ENCODE results near the gene DIP2C.
"Not testable (repeated sequence)": the region's sequence is repeated elsewhere in the genome, so short reads cannot be mapped to it uniquely, and the experiment has no call there.

The DIP2C gene

DNA sequence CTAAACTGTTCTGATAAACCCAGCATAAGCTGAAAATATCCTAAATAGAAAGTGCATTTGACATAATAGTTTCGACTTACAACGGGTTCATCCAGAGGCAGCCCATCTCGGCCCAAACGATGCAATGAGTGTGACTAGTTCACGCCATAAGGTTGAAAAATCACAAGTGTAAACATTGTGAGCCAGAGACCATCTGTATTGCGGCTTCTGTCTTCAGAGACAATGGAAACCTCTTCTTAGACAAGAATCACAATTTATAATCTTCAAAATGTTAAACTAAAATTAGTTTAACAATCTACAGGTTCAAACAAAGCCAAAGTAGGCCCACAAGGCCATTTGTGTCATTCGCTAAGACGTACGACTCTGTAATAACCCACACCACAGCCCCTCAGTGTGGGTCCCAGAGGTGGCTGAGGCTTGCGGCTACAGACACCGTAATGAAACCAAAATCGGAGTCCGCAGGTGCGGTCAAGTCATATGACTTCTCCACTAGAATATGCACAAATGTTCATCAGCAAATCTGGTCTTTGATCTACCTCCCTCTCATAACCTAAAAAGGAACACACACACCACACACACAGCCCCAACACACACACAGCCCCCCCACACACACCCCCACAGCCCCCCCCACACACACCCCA, 81.8 kb downstream of the DIP2C start:
- no peak for DNase-seq

DNA sequence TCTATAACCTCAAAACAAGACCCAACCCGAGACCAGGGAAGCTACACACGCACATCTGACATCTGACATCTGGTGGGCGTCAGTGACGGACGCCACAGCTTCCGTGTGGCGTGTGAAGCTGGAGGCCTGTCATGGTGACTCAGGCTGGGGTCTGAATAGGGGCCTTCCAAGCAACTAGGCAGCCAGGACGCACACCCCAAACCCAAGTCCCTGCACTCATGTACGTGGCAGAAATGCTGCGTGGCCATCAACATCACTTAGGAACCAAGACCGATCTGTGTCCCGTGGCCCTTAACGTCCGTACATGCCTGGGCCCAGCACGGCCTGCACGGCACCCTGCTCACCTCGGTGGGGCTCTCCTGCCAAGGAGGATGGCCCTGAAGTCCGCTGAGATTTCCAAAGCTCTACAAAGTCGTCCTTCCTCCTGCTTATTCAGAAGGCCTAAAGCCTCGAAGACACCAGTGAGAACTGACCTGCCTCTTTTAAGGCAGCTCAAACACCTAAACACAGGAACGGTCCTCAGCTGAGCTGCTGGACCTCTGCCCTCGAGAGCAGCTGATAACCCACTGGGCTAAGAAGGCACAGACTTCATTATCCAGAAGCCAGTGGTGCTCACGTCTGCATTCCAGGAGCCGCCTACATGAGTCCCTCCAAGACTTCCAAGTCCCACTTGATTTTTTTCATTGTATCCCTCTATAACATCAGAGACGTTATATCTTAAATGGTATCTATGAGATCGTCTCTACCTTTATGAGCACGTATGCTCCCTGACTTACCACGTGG, 82.5 kb downstream of the DIP2C start:
- no peak for DNase-seq

DNA sequence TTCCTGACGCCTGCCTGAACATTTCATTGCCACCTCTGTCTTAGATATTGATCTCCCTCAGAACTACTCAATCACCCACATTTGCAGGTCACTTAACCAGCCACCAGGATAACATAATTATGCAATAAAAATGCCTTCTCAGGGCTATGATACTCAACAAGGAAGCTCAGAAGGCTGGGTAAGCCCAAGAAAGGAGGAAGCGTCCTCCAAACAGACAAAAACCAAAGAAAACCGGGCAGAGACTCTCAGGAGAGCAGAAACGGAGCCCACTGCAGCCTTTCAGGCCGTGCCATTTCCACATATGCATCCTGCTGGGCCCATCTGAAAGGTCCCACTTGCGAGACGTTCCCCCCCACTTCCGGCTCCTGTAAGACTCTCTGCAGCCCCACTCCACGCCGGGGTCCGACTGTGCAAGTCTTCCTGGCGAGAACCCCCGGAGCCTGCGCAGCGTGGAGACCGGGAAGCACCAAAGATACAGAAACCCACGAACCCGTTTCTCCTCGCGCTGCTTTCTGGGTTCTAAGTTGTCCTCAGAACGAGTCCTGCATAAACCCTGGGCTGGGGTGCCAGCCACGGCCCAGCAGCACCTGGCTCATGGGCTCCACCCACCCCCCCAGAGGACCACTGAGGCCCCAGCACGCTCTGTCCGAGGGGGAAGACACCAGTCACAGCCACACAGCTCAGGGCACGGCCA, 83.7 kb downstream of the DIP2C start:
- DNase-seq: no peak

GRCh38 chr10:604716-605631, 84.5 kb downstream of the DIP2C start:
- DNase-seq: no peak

DNA sequence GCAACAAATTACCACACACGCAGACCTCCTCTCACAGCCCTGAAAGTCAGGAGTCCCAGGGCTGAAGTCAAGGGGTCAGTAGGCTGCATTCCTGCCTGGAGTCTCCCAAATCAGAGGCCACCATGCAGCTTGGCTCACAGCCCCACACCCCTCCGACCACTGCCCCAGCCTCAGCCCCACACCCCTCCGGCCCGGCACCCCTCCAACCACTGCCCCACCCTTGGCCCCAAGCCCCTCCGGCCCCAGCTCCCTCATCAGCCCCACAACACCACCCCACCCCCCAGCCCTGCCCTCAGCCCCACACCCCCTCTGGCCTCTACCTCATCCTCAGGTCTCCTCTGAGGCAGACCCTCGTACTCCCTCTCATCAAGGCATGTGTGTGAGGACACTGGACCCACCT, 85.7 kb downstream of the DIP2C start:
- no peak for DNase-seq

DNA sequence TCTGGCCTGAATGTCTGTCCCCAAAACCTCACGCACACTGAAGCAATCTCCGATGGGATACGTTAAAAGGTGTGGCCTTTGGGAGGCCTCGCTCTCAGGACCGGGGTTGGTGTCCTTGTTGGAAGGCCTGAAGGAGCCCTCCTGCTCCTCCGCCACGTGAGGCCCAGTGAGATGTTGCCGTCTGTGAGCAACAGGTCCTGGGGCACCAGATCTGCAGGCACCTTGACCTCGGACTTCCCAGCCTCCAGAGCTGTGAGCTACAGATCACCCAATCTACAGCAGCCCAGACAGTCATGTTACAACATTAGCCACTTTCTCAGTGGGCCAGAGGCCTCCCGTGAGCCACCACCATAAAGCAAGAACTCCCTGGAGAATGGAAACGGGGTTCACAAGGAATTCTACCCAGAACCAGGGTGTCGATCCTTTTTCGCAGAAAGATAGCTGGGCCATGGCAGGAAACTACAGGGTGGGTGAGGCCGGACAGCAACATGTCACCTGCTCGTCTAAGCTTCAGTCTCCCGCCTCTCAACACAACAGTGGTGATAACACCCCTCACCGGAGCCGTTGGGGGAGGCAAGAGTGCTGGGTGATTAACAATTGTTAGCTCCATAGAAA, 87.0 kb downstream of the DIP2C start:
- DNase-seq: no peak

DNA sequence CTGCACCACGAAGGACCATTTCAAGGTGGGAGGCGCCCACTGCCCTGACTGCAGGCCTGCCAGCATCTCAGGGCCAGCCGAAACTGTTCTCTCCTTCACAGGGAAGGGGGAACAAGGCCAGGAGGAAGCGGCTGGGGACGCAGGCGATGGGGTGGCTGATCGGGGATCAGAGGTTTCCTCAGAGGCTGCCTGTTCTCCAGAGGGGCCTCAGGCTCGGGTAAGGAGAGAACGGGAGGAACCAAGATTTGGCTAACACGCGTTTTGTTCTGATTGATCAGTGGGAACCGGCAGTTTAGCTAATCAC, 87.9 kb downstream of the DIP2C start:
- no peak for DNase-seq

DNA sequence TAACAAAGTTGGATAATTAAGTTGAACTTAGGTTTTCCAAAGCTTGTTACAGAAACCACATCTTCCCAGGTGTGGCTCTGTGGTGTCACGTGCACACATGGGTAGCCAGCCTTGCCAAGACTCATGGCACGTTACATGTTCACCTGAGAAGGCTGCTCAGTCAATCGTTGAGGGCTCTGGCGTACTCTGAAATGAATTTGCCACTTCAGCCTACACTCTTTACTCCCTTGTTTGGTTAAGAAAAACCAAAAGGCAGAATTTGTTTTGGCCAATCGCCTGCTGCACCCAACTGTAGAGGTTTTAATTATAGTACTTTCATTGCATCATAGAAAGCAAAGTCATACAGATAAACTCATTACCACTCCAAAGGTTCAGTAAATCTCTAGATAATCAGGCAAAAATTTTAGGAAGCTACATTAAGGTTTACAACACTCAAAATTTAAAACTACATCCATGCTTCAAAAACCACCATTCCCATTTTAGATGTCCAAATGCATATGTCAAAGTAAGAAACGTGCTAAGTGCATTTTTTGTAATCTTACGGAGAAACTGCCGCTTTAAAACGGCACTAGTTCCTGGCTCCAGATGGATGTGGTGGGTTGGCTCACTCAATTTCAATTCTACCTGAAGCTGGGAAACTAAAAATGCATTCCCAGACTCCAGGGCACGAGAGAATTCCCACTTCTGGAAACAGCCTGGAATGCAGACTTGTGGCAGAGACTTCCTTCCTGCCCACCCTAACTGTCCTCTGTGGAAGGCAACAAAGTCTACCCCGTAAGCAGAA, 88.4 kb downstream of the DIP2C start:
- DNase-seq: no peak

DNA sequence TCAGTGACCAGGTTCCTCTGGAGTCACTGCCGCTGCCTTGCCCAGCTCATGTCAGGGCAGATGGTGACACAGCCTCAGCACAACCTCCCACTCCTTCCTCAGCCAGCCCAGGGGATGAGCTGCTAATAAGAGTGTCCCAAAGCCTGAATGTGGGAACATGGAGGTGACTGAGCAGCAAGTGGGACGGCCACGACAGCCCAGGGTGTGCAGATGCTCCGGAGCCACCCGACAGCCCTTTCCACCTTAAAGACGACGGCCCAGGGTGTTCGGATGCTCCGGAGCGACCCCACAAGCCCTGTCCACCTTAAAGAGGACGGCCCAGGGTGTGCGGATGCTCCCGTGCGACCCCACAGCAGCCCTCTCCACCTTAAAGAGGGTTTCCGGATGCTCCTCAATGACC, 89.2 kb downstream of the DIP2C start:
- DNase-seq: no peak

- DNase-seq: no peak
Measured at GRCh38 chr10:599767-600166, 89.7 kb downstream of the DIP2C start.

DNA sequence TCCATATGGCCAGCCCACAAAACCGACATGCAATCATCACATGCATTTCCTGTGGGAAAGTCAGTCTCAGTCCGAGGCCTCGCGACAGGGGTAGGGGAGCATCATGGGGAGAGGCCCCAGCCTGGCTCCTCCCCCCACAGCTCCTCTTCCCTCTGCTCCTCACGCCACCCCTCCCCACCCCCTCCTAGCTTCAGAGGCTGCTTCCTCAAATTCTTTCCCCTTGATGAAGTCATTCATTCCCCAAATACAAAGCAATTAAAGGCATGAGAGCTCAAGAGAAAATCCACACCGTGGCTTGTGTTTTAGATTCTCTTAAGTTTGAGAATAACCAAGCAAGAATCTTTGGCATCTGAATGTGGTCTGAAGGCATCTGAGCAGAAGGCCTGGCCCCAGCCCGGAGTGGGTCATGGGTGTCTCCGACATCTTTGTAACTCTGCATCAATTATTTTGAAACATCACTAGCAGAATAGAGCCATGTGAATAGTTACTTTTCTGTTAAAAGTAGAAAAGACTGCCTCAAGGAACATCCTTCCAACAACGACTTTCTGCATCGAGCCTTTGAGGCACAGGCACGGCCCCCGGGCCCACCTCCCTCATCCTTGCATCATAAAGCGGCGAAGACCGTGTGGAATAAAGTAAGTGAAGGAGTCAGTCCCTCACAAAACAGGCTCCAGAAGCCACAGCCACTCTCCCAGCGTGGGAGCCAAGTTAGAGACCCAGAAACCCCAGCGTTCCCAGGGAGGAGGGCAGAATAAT, 90.9 kb downstream of the DIP2C start:
- no peak for DNase-seq

GRCh38 chr10:597976-598375, 91.5 kb downstream of the DIP2C start:
- DNase-seq: no peak

DNA sequence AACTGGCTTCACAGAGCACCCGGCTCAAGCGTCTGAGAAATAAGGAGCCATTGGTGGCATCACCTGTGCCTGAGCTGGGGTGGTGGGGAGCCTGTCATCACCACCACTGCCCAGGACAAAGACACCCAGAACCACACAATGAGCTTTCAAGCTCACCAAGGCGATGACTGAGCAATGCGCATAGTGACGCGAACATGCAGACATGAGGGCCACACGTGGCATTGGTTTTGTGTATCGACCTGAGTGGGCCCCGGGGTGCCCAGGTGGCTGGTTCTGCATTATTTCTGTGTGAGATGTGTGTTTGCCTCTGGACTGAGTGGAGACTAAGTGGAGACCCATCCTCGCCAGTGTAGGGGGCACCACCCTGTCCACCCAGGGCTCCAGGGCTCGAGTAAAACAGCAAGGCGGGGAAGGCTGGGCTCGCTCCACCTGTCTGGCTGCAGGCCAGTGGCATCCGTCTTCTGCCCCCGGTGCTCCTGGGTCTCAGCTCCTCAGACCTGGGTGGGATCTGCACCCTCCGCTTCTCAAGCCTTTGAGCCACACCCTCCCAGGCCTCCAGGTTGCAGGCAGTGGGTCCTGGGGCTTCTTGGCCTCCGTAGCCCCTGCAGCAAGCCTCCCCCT, 92.6 kb downstream of the DIP2C start:
- DNase-seq: no peak

DNA sequence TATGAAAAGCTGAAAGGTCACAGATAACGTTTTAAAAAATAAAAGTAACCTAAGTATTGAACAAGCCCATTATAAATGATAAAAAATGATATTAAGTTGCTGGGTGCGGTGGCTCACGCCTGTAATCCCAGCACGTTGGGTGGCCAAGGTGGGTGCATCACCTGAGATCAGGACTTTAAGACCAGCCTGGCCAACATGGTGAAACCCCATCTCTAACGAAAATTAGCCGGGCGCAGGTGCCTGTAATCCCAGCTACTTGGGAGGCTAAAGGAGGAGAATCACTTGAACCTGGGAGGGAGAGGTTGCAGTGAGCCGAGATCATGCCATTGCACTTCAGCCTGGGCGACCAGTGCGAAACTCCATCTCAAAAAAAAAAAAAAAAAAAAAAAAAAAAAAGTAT, 93.3 kb downstream of the DIP2C start:
- DNase-seq: not testable (repeated sequence)

DNA sequence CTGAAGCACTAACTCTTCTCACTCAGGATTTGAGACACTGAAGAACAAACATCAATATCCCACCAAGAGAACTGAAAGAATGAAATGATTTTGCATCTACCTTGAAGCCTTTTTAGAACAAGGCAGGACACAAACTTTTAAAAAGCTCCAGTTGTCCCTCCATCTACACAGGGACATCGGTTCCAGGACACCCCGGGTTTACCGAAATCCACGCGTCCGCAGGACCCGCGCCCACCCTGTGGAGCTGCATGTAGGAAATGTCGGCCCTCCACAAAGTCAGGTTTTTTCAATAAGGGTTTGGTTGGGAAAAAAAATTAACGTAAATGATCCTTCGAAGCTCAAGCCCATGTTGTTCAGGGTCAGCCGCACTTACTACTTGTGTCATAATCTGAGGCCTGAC, 94.0 kb downstream of the DIP2C start:
- no peak for DNase-seq

- no peak for DNase-seq
Measured at GRCh38 chr10:594584-595270, 94.7 kb downstream of the DIP2C start.

DNA sequence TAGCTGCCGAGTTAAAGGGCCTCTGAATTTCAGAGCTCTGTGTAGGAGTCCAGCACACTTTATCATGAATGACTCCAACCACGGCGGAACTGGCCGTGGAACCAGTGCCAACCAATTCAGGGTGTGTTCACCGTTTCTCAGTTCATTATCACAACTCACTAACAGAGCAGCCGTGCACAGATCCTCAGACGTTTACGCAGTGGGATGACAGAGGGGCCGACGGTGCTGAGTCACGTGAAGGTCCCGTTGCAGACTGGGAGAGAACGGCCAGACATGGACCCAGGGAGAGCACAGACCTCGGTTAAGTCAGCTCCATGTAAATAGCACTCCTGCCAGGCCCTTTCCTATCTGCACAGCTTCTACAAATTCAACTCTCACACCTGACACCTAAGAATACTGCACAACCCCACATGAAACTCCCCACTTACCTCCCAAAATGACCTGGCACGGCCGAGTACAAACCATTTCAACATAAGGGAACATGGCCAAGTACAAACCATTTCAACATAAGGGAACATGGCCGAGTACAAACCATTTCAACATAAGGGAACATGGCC, 95.5 kb downstream of the DIP2C start:
- DNase-seq: no peak

GRCh38 chr10:593421-593820, 96.0 kb downstream of the DIP2C start:
- no peak for DNase-seq

GRCh38 chr10:593016-593415, 96.5 kb downstream of the DIP2C start:
- DNase-seq: no peak

DNA sequence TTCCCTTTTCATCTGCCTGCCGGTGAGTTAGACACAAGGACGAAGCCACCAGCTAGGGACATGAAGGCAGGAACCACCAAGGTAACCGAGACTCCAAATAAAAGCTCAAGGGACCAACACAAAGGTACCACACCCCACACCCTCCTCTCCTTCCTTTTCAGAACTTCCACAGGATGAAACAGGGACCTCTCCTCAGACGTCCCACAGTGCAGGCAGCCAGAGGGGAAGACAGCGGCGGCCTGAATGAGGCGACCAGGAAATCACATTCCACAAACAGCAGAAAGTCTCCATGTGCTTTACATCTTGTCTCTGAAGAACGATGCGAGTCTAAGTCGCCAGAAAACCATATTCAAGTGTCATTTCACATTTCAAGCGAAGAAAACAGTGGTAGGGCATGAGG, 97.8 kb downstream of the DIP2C start:
- DNase-seq: no peak

All from effector CD4-positive, alpha-beta T cell (primary cell).